Measurements from ENCODE around the gene OBSL1. TPM values are rescaled to one million over a fixed set of nuclear protein-coding genes. Genes with fewer than 3 reads are reported as not detected.

Gene OBSL1
- total and polyA plus RNA-seq, 10 of the 15 experiments (the other 5 are each of a cell fraction or from before 2014, with no cell fraction given), result 0.14 to 0.77 TPM; not detected in 8

GRCh38 chr2:219538956-219539788 is 32.2 kb downstream of the OBSL1 start:
- RAD21 ChIA-PET (ENCODE audit: unreplicated experiment), result no interaction called here
- Histone ChIP-seq H2AFZ (ENCODE audit: control insufficient read depth, low read depth, low read length) (no peak overlapping the region), H3K4me1 (ENCODE audit: control insufficient read depth, insufficient read depth, low read length) (peaks cover 3% of the 10 kb centered on the region; the same call in 1 of the 2 replicates), H3K36me3 (ENCODE audit: control insufficient read depth in 2 of 2, insufficient read depth in 2 of 2, low read length in 1 of 2) (no peaks in the 10 kb centered on the region; a peak in 1 of 4 replicates), H3K9ac (ENCODE audit: control insufficient read depth, insufficient read depth, low read length) (no peak overlapping the region), H3K27ac (ENCODE audit: control insufficient read depth, insufficient read depth) (no peak overlapping the region), H4K20me1 (ENCODE audit: control insufficient read depth, insufficient read depth) (no peaks in the 10 kb centered on the region), H3K27me3 (replicated peaks in 1 of 2; ENCODE audit: control insufficient read depth in 2 of 2, insufficient read depth in 2 of 2, low read length in 1 of 2) (peaks cover 0 to 3% of the 10 kb centered on the region in 2 experiments; a peak in 2 of 4 replicates), H3K4me2 (ENCODE audit: control insufficient read depth, insufficient read depth) (no peak overlapping the region), H3K4me3 (no peak overlapping the region), H3K9me3 (replicated peaks; ENCODE audit: control insufficient read depth, insufficient read depth, low read length) (no peaks in the 10 kb centered on the region), H3K79me2 (ENCODE audit: control insufficient read depth, insufficient read depth, low read length) (no peaks in the 10 kb centered on the region)
- TF ChIP-seq NBN (IDR thresholded peaks at IDR 0.05) (no peak), SIN3A (IDR thresholded peaks at IDR 0.05; ENCODE audit: low read depth, low read length) (no peak), MYC (IDR thresholded peaks at IDR 0.05; ENCODE audit: insufficient read depth, insufficient read length, insufficient replicate concordance, low read length, severe bottlenecking) (no peak), BCL3 (IDR thresholded peaks at IDR 0.05; ENCODE audit: borderline replicate concordance, insufficient read depth, low read depth, low read length, poor library complexity, severe bottlenecking) (no peak), IRF4 (IDR thresholded peaks at IDR 0.05; ENCODE audit: low read depth, low read length) (no peak)
- in situ Hi-C loops (cut with MboI) (no loop called here), intact Hi-C loops (cut with micrococcal nuclease; ENCODE audit: unreplicated experiment) (no loop called here)
- 78% methylated on average over 32 of the region's 32 CpGs for WGBS (ENCODE audit: insufficient coverage, insufficient replicate concordance, low lambda C conversion rate, missing lambda C conversion rate)
- CTCF ChIA-PET, result interaction anchor here (1.3 to 4.6 kb wide), 2 partner anchors 9 to 152 kb away, joined by 4 to 63 read pairs; no protein-coding TSS in a partner anchor
- SMC1A ChIA-PET (ENCODE audit: uncharacterized antibody, unreplicated experiment), result no interaction called here
- no peak for DNase-seq (ENCODE audit: low read depth, low spot score)
- no peak for FAIRE-seq
- ATAC-seq, result no peak
- BruUV-seq (replicated peaks), result no TSS peak
- POLR2A ChIA-PET, result no interaction called here
